SK-N-SH treated with all-trans-retinoic acid at 6 μM for 48 hours (cell line): ENCODE data around the gene DENND1C.

Source experiments
- ATAC-seq: fragments of 200-7000 bp; cut with Tn5 transposase; 3 replicates; pipeline ENCODE4 v1.9.1; 2020; ENCODE audit warnings: mild to moderate bottlenecking, moderate library complexity
- ARNTL ChIP-seq: fragments of 450-650 bp; formaldehyde crosslinking; IDR thresholded peaks from 2 replicates; pipeline ENCODE4 v1.5.0; 2020; ENCODE audit warnings: low read depth, mild to moderate bottlenecking, moderate library complexity, borderline replicate concordance
- BACH2 ChIP-seq: fragments of 250-450 bp; sonication (Bioruptor Pico); IDR thresholded peaks from 2 replicates; pipeline ENCODE4 v1.9.0; 2021; ENCODE audit warnings: mild to moderate bottlenecking, borderline replicate concordance
- CSRNP3 ChIP-seq: fragments of 250-450 bp; sonication (Bioruptor Pico); IDR thresholded peaks from 2 replicates; pipeline ENCODE4 v1.5.1; 2021; ENCODE audit warnings: mild to moderate bottlenecking, moderate library complexity
- ESRRG ChIP-seq: fragments of 250-450 bp; sonication (Bioruptor Pico); IDR thresholded peaks from 2 replicates; pipeline ENCODE4 v1.6.1; 2021; ENCODE audit warnings: mild to moderate bottlenecking
- GLIS3 ChIP-seq: fragments of 250-450 bp; sonication (Bioruptor Pico); IDR thresholded peaks from 2 replicates; pipeline ENCODE4 v1.5.0; 2020; ENCODE audit warnings: mild to moderate bottlenecking, moderate library complexity
- ISL1 ChIP-seq: fragments of 250-450 bp; sonication (Bioruptor Pico); IDR thresholded peaks from 2 replicates; pipeline ENCODE4 v2.1.2; 2022; ENCODE audit warnings: mild to moderate bottlenecking, moderate library complexity
- OSR1 ChIP-seq: fragments of 250-450 bp; sonication (Bioruptor Pico); IDR thresholded peaks from 2 replicates; pipeline ENCODE4 v1.8.0; 2022; ENCODE audit warnings: moderate library complexity, mild to moderate bottlenecking, inconsistent platforms
- PPARA ChIP-seq: fragments of 250-450 bp; sonication (Bioruptor Pico); IDR thresholded peaks from 2 replicates; pipeline ENCODE4 v1.5.0; 2020; ENCODE audit warnings: mild to moderate bottlenecking, borderline replicate concordance
- RARB ChIP-seq: fragments of 250-450 bp; sonication (Bioruptor Pico); IDR thresholded peaks from 2 replicates; pipeline ENCODE4 v1.8.0; 2021; ENCODE audit warnings: mild to moderate bottlenecking, moderate library complexity
- SNAI2 ChIP-seq: fragments of 250-450 bp; sonication (Bioruptor Pico); IDR thresholded peaks from 2 replicates; pipeline ENCODE4 v1.5.0; 2020; ENCODE audit warnings: mild to moderate bottlenecking, moderate library complexity
- TCF4 ChIP-seq: fragments of 250-450 bp; sonication (Bioruptor Pico); IDR thresholded peaks from 2 replicates; pipeline ENCODE4 v1.8.0; 2021; ENCODE audit warnings: mild to moderate bottlenecking, moderate library complexity, borderline replicate concordance
- TOX ChIP-seq: fragments of 250-450 bp; sonication (Bioruptor Pico); IDR thresholded peaks from 2 replicates; pipeline ENCODE4 v1.8.0; 2021; ENCODE audit warnings: mild to moderate bottlenecking, moderate library complexity, borderline replicate concordance
- TSHZ2 ChIP-seq: fragments of 250-450 bp; sonication (Bioruptor Pico); IDR thresholded peaks from 2 replicates; pipeline ENCODE4 v1.5.0; 2020; ENCODE audit warnings: mild to moderate bottlenecking, moderate library complexity
- ZC3H10 ChIP-seq: fragments of 250-450 bp; sonication (Bioruptor Pico); IDR thresholded peaks from 2 replicates; pipeline ENCODE4 v1.5.1; 2021; ENCODE audit warnings: mild to moderate bottlenecking, moderate library complexity
- ZFP3 ChIP-seq: fragments of 250-450 bp; sonication (Bioruptor Pico); IDR thresholded peaks from 2 replicates; pipeline ENCODE4 v1.5.0; 2020; ENCODE audit warnings: mild to moderate bottlenecking, moderate library complexity
- ZFP30 ChIP-seq: fragments of 450-650 bp; formaldehyde crosslinking; IDR thresholded peaks from 2 replicates; pipeline ENCODE4 v1.5.0; 2022; ENCODE audit warnings: mild to moderate bottlenecking, moderate library complexity
- ZNF565 ChIP-seq: fragments of 450-650 bp; formaldehyde crosslinking; conservative IDR thresholded peaks from 2 replicates; pipeline ENCODE4 v1.5.0; 2020; ENCODE audit warnings: low read depth, mild to moderate bottlenecking, moderate library complexity
- ZNF70 ChIP-seq: fragments of 450-650 bp; formaldehyde crosslinking; IDR thresholded peaks from 2 replicates; pipeline ENCODE4 v1.5.0; 2020; ENCODE audit warnings: mild to moderate bottlenecking, moderate library complexity
- ZNF8 ChIP-seq: fragments of 450-650 bp; formaldehyde crosslinking; IDR thresholded peaks from 2 replicates; pipeline ENCODE4 v1.5.0; 2020; ENCODE audit warnings: mild to moderate bottlenecking, moderate library complexity
- TF ChIP-seq, protein P1 (sequence below): fragments of 250-450 bp; sonication (Bioruptor Pico); IDR thresholded peaks from 2 replicates; pipeline ENCODE4 v1.5.1; 2020; ENCODE audit warnings: low read depth, mild to moderate bottlenecking, moderate library complexity
- TF ChIP-seq, protein P2 (sequence below): fragments of 250-450 bp; sonication (Bioruptor Pico); IDR thresholded peaks from 2 replicates; pipeline ENCODE4 v1.8.0; 2021; ENCODE audit warnings: low read depth, mild to moderate bottlenecking, moderate library complexity, borderline replicate concordance
- TF ChIP-seq, protein P3 (sequence below): fragments of 250-450 bp; sonication (Bioruptor Pico); IDR thresholded peaks from 2 replicates; pipeline ENCODE4 v1.8.0; 2020; ENCODE audit warnings: mild to moderate bottlenecking, moderate library complexity, borderline replicate concordance

DENND1C gene

DNA sequence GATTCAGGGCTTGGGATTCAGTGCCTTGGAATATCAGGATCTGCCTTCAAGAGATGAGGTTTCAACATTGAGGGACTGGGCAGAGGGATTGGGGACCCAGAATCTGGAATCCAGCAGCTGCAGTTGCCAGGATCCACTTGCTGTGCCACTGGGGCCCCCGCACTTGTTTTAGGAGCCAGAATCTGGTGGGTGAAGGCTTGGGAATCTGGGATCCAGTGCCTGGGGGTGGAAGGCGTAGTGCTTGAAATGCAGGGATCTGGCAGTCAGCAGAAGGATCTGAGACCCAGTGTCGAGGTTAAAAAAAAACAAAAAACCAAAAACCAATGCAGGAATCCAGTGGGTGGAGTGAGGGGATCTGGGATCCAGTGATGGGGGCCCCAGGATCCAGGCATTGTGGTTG is 40.7 kb downstream of the DENND1C start (continued):
- TF ChIP-seq, protein P1, sequence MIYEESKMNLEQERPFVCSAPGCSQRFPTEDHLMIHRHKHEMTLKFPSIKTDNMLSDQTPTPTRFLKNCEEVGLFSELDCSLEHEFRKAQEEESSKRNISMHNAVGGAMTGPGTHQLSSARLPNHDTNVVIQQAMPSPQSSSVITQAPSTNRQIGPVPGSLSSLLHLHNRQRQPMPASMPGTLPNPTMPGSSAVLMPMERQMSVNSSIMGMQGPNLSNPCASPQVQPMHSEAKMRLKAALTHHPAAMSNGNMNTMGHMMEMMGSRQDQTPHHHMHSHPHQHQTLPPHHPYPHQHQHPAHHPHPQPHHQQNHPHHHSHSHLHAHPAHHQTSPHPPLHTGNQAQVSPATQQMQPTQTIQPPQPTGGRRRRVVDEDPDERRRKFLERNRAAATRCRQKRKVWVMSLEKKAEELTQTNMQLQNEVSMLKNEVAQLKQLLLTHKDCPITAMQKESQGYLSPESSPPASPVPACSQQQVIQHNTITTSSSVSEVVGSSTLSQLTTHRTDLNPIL: no peak
- TF ChIP-seq ZFP3 (CRISPR knock-in tag) (no peak), TOX (CRISPR knock-in tag) (no peak)

- no peak for TF ChIP-seq ZFP30 (CRISPR knock-in tag)
- no peak for TF ChIP-seq TOX (CRISPR knock-in tag)
- no peak for TF ChIP-seq SNAI2
- no peak for TF ChIP-seq ZNF565 (CRISPR knock-in tag)
- TF ChIP-seq ISL1 (CRISPR knock-in tag): no peak
- TF ChIP-seq, protein P2, sequence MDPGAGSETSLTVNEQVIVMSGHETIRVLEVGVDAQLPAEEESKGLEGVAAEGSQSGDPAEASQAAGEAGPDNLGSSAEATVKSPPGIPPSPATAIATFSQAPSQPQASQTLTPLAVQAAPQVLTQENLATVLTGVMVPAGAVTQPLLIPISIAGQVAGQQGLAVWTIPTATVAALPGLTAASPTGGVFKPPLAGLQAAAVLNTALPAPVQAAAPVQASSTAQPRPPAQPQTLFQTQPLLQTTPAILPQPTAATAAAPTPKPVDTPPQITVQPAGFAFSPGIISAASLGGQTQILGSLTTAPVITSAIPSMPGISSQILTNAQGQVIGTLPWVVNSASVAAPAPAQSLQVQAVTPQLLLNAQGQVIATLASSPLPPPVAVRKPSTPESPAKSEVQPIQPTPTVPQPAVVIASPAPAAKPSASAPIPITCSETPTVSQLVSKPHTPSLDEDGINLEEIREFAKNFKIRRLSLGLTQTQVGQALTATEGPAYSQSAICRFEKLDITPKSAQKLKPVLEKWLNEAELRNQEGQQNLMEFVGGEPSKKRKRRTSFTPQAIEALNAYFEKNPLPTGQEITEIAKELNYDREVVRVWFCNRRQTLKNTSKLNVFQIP (CRISPR knock-in tag): no peak
- no peak for TF ChIP-seq TSHZ2
- TF ChIP-seq, protein P1: no peak
- no peak for TF ChIP-seq OSR1 (CRISPR knock-in tag)
- TF ChIP-seq TCF4: no peak
- TF ChIP-seq ESRRG: no peak
- no peak for TF ChIP-seq BACH2 (CRISPR knock-in tag)
- no peak for ATAC-seq
These were observed 41.8 kb downstream of the DENND1C start for GRCh38 chr19:6439743-6440142.

DNA sequence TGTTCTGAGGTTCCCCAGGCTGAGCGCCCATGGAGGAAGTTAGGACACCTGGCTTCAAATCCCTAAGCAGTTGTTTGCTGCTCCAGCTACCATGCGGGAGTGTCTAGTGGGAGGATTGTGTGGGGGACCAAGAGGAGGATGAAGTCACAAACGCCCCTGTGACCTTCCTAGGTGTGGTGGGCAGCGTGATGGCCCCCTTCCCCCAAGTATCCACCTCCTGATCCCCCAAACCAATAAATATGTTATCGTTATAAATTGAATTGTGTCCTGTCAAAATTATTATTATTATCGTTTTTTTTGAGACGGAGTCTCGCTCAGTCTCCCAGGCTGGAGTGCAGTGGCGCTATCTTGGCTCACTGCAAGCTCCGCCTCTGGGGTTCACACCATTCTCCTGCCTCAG is 47.9 kb downstream of the DENND1C start, which contains the start of gene SLC25A41:
Gene SLC25A41 (minus strand): TSS at position 101 of the 400 bp plus-strand sequence. CDS start 70 bp downstream, at position 31.
- TF ChIP-seq ZC3H10: no peak
- no peak for TF ChIP-seq TSHZ2
- TF ChIP-seq ESRRG: no peak
- TF ChIP-seq, protein P3, sequence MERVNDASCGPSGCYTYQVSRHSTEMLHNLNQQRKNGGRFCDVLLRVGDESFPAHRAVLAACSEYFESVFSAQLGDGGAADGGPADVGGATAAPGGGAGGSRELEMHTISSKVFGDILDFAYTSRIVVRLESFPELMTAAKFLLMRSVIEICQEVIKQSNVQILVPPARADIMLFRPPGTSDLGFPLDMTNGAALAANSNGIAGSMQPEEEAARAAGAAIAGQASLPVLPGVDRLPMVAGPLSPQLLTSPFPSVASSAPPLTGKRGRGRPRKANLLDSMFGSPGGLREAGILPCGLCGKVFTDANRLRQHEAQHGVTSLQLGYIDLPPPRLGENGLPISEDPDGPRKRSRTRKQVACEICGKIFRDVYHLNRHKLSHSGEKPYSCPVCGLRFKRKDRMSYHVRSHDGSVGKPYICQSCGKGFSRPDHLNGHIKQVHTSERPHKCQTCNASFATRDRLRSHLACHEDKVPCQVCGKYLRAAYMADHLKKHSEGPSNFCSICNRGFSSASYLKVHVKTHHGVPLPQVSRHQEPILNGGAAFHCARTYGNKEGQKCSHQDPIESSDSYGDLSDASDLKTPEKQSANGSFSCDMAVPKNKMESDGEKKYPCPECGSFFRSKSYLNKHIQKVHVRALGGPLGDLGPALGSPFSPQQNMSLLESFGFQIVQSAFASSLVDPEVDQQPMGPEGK (CRISPR knock-in tag): no peak
- no peak for TF ChIP-seq BACH2 (CRISPR knock-in tag)
- TF ChIP-seq ARNTL (CRISPR knock-in tag): no peak
- no peak for TF ChIP-seq RARB (CRISPR knock-in tag)
- TF ChIP-seq GLIS3 (CRISPR knock-in tag): no peak
- TF ChIP-seq ZNF70: no peak
- TF ChIP-seq PPARA (CRISPR knock-in tag): no peak
- no peak for TF ChIP-seq ZNF8 (CRISPR knock-in tag)
- TF ChIP-seq TOX (CRISPR knock-in tag): no peak
- no peak for TF ChIP-seq TCF4
- TF ChIP-seq CSRNP3: no peak
- TF ChIP-seq, protein P1: no peak
- TF ChIP-seq, protein P2 (CRISPR knock-in tag): no peak
- TF ChIP-seq, all 23 proteins: peak for 0
- ATAC-seq: no peak
